Karpas-422 (cell line): Measurements from ENCODE around the gene DTNBP1. TPM values are rescaled to one million over a fixed set of nuclear protein-coding genes. Genes with fewer than 3 reads are reported as not detected.

Source experiments
- DNase-seq: peaks from one replicate; pipeline ENCODE4 v3.0.0-alpha.2; 2015
- H2AFZ ChIP-seq: fragments of 200-600 bp; sonication (generic); 2 replicates; pipeline ENCODE4 v1.6.1; 2014; ENCODE audit warnings: antibody characterized with exemption, low read length, mixed read lengths
- H3K27ac ChIP-seq: fragments of 200-600 bp; sonication (generic); 2 replicates; pipeline ENCODE4 v1.5.1; 2014; ENCODE audit warnings: mild to moderate bottlenecking, low read length, moderate library complexity
- H3K27me3 ChIP-seq: fragments of 200-600 bp; sonication (generic); 2 replicates; pipeline ENCODE4 v1.6.1; 2014; ENCODE audit warnings: low read length, mixed read lengths
- H3K36me3 ChIP-seq: fragments of 200-600 bp; sonication (generic); 2 replicates; pipeline ENCODE4 v1.6.1; 2014; ENCODE audit warnings: low read length, mixed read lengths; ENCODE audit not compliant: insufficient read depth
- H3K4me1 ChIP-seq: fragments of 200-600 bp; sonication (generic); 2 replicates; pipeline ENCODE4 v1.6.1; 2014; ENCODE audit warnings: mild to moderate bottlenecking, low read length, mixed read lengths
- H3K4me2 ChIP-seq: fragments of 200-600 bp; sonication (generic); 2 replicates; pipeline ENCODE4 v1.6.1; 2014; ENCODE audit warnings: low read length, low read depth, mild to moderate bottlenecking; ENCODE audit not compliant: poor library complexity, severe bottlenecking
- H3K4me3 ChIP-seq: fragments of 200-600 bp; sonication (generic); 2 replicates; pipeline ENCODE4 v1.5.1; 2014; ENCODE audit warnings: mild to moderate bottlenecking, antibody characterized with exemption, low read length, mixed read lengths
- H3K79me2 ChIP-seq: fragments of 200-600 bp; sonication (generic); 2 replicates; pipeline ENCODE4 v1.6.1; 2014; ENCODE audit warnings: mild to moderate bottlenecking, low read length, mixed read lengths
- H3K9ac ChIP-seq: fragments of 200-600 bp; sonication (generic); 2 replicates; pipeline ENCODE4 v1.6.0; 2014; ENCODE audit warnings: low read length
- H3K9me2 ChIP-seq: fragments of 200-600 bp; sonication (generic), shearing (Covaris generic); replicated peaks from 2 replicates; pipeline ENCODE4 v1.6.0; 2014; ENCODE audit warnings: mild to moderate bottlenecking, low read length, moderate library complexity; ENCODE audit not compliant: insufficient read depth
- H3K9me3 ChIP-seq: fragments of 300-700, 200-600 bp; sonication (generic); 2 replicates; pipeline ENCODE4 v1.6.1; 2014; ENCODE audit warnings: low read length, mixed read lengths
- H4K20me1 ChIP-seq: fragments of 200-600 bp; sonication (generic); 2 replicates; pipeline ENCODE4 v1.6.1; 2014; ENCODE audit warnings: mild to moderate bottlenecking, antibody characterized with exemption, low read length, low read depth; ENCODE audit not compliant: insufficient read depth
- total RNA-seq: library from RNA; depleted of rRNA; stranded (reverse); fragments of >200 nt; shearing (Covaris generic); gene quantifications from 2 replicates; pipeline ENCODE4 v1.2.3, GENCODE V29; 2014; ENCODE audit warnings: low replicate concordance

The DTNBP1 gene
- total RNA-seq, 1 experiment from 2014 or later: 13.8 TPM

DNA sequence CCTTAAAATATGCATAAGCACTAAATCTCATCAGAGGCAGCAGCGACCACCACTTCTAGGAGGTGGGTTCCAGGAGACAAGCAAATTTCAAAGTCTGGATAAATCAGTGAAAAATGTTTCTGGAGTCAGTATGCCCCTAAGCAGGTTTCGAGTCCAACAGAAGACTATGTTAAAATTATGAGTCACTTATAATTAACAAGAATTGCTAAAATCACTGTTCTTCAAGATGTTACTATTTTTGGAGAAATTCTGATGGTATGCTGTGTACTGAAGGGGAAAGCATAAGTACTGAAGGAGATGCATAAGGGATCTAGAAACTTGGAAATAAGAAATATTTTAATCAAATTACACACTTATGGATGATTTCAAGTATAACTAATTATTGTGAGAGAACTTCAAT lies 58.0 kb downstream of the DTNBP1 start:
- Histone ChIP-seq H3K4me2 (no peak overlapping the region), H3K9me2 (no peaks in the 10 kb centered on the region), H3K27ac (no peak overlapping the region), H3K79me2 (peaks cover 16% of the 10 kb centered on the region), H2AFZ (no peak overlapping the region), H3K4me1 (peaks cover 15% of the 10 kb centered on the region), H4K20me1 (no peaks in the 10 kb centered on the region), H3K9me3 (no peaks in the 10 kb centered on the region), H3K4me3 (no peak overlapping the region), H3K27me3 (no peaks in the 10 kb centered on the region), H3K36me3 (no peaks in the 10 kb centered on the region), H3K9ac (no peak overlapping the region)
- DNase-seq: no peak

DNA sequence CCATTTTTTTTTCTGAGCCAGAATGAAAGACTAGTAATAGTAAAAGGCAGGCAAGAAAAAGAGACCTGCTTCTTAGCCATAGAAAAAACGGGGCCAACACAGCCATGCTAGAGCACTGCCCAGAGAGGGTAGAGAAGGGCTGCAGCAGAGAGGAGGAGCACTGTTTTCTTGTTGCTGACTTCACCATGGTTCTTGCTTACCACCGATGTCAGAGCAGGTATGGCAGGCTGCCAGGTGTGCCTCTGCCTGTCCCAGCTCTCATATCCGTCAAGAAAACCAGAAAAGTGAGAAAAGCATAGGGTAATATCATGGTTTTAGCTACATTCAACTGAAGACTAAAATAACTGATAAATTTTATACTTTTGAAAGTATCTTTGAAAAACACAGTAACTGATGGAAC lies 60.7 kb downstream of the DTNBP1 start:
- no peak overlapping the region for H2AFZ ChIP-seq
- H3K4me1 ChIP-seq: peaks cover 8% of the 10 kb centered on the region
- H3K36me3 ChIP-seq: no peaks in the 10 kb centered on the region
- no peak overlapping the region for H3K4me2 ChIP-seq
- H3K9me2 ChIP-seq: no peaks in the 10 kb centered on the region
- no peaks in the 10 kb centered on the region for H4K20me1 ChIP-seq
- peaks cover 26% of the 10 kb centered on the region for H3K79me2 ChIP-seq
- no peak overlapping the region for H3K9ac ChIP-seq
- no peak overlapping the region for H3K27ac ChIP-seq
- no peaks in the 10 kb centered on the region for H3K9me3 ChIP-seq
- no peak for DNase-seq
- no peak overlapping the region for H3K4me3 ChIP-seq
- H3K27me3 ChIP-seq: no peaks in the 10 kb centered on the region

DNA sequence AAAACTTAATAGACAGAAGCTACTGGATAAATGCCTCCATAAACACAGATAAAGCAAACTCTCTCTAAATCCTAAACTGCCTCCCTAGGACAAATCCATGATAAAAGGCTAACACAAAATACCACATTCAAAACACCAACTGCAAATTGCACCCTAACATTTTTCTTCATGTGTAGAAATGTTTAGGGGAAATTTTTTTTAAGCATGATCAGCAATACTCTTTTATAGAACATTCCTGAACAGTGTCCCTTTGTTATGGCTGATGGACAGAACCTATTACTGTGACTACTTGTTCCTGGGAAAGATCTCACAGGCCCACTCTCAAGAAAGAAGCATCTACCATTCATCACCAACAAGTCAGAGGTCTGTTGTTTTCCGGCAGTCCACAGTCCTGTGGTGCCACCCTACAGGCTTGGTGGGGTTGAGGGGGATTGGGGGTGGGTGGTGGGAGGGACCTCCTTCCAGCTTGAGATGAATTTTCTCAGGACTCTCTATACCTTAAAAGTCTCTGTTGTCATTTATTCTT lies 64.5 kb downstream of the DTNBP1 start:
- no peak for DNase-seq
- no peak overlapping the region for H3K9ac ChIP-seq
- peaks cover 36% of the 10 kb centered on the region for H3K79me2 ChIP-seq
- H3K27me3 ChIP-seq: no peaks in the 10 kb centered on the region
- H3K4me2 ChIP-seq: no peak overlapping the region
- H3K9me2 ChIP-seq: no peaks in the 10 kb centered on the region
- no peak overlapping the region for H3K27ac ChIP-seq
- H2AFZ ChIP-seq: no peak overlapping the region
- H4K20me1 ChIP-seq: no peaks in the 10 kb centered on the region
- peaks cover 5% of the 10 kb centered on the region; the same call in 1 of the 2 replicates for H3K4me1 ChIP-seq
- no peaks in the 10 kb centered on the region for H3K36me3 ChIP-seq
- H3K4me3 ChIP-seq: no peak overlapping the region
- no peaks in the 10 kb centered on the region for H3K9me3 ChIP-seq

GRCh38 chr6:15596186-15596896 lies 66.5 kb downstream of the DTNBP1 start:
- Histone ChIP-seq H3K9me2 (no peaks in the 10 kb centered on the region), H3K79me2 (peaks cover 30% of the 10 kb centered on the region), H3K9ac (no peak overlapping the region), H3K36me3 (no peaks in the 10 kb centered on the region), H3K9me3 (no peaks in the 10 kb centered on the region), H3K4me3 (no peak overlapping the region), H2AFZ (no peak overlapping the region), H3K27ac (no peak overlapping the region), H3K4me1 (peaks cover 11% of the 10 kb centered on the region; the same call in 1 of the 2 replicates), H3K27me3 (no peaks in the 10 kb centered on the region), H4K20me1 (no peaks in the 10 kb centered on the region), H3K4me2 (no peak overlapping the region)
- no peak for DNase-seq

DNA sequence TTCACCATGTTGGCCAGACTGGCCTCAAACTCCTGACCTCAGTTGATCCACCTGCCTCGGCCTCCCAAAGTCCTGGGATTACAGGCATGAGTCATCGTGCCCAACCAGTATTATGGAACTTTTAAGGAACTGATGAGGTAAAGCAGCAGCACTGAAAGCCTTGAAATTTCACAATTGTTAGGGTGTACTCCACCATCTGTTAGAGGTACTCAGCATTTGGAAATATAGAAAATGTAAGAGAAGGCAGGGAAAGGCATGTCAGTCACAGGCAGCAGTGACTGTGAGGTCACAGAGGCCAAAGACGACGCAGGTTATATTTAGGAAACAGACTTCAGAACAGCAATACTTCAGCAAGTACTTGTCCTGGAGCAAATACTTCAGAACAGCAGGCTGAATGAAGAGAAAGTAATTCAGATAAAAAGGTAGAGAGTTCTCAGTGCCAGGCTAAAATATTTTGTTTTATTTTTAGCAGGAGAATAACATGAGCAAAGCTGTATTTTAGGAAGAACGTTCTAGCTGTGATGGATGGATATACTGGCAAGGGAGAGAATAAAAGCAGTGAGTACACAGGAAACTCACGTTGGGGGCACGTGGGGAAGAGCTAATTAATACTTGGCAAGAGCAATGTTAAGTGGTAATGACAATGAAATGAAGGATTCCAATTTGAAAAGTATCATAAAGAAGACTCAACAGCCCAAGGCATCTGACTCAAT lies 67.2 kb downstream of the DTNBP1 start:
- Histone ChIP-seq H3K79me2 (peaks cover 32% of the 10 kb centered on the region), H4K20me1 (no peaks in the 10 kb centered on the region), H3K27me3 (no peaks in the 10 kb centered on the region), H3K4me2 (no peak overlapping the region), H3K9me3 (no peaks in the 10 kb centered on the region), H3K4me1 (peaks cover 11% of the 10 kb centered on the region; the same call in 1 of the 2 replicates), H3K9me2 (no peaks in the 10 kb centered on the region), H3K4me3 (no peak overlapping the region), H3K9ac (no peak overlapping the region), H3K36me3 (no peaks in the 10 kb centered on the region), H3K27ac (no peak overlapping the region), H2AFZ (no peak overlapping the region)
- no peak for DNase-seq

- peaks cover 11% of the 10 kb centered on the region; the same call in 1 of the 2 replicates for H3K4me1 ChIP-seq
- no peak overlapping the region for H3K27ac ChIP-seq
- H3K27me3 ChIP-seq: no peaks in the 10 kb centered on the region
- no peaks in the 10 kb centered on the region for H3K9me2 ChIP-seq
- H4K20me1 ChIP-seq: no peaks in the 10 kb centered on the region
- H2AFZ ChIP-seq: no peak overlapping the region
- no peaks in the 10 kb centered on the region for H3K9me3 ChIP-seq
- no peak for DNase-seq
- peaks cover 38% of the 10 kb centered on the region for H3K79me2 ChIP-seq
- no peak overlapping the region for H3K4me2 ChIP-seq
- no peaks in the 10 kb centered on the region for H3K36me3 ChIP-seq
- H3K9ac ChIP-seq: no peak overlapping the region
- no peak overlapping the region for H3K4me3 ChIP-seq
Measured at GRCh38 chr6:15594512-15595259, 68.1 kb downstream of the DTNBP1 start.

DNA sequence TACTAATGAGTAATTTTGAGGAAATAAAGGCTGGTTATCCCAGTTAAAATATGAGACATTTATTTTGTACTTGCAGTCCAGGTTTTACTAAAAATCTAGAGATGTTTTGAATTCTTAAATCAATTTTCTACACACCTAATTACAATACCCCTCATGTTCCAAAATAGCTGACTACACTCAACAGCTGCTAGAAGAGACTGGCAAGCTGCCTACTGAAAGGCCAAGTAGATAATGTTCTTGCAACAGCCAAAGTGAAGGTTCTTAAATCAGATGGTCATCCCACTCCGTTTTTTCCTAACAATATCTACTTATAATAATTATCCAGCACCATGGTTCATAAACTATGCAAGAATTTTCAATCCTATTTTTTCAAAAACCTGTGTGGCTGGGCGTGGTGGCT lies 69.0 kb downstream of the DTNBP1 start:
- Histone ChIP-seq H3K36me3 (no peaks in the 10 kb centered on the region), H3K4me2 (no peak overlapping the region), H3K27me3 (no peaks in the 10 kb centered on the region), H3K9me3 (no peaks in the 10 kb centered on the region), H3K4me1 (peaks cover 19% of the 10 kb centered on the region), H4K20me1 (no peaks in the 10 kb centered on the region), H3K4me3 (no peak overlapping the region), H3K79me2 (peaks cover 38% of the 10 kb centered on the region), H3K9me2 (no peaks in the 10 kb centered on the region), H2AFZ (no peak overlapping the region), H3K9ac (no peak overlapping the region), H3K27ac (no peak overlapping the region)
- no peak for DNase-seq

DNA sequence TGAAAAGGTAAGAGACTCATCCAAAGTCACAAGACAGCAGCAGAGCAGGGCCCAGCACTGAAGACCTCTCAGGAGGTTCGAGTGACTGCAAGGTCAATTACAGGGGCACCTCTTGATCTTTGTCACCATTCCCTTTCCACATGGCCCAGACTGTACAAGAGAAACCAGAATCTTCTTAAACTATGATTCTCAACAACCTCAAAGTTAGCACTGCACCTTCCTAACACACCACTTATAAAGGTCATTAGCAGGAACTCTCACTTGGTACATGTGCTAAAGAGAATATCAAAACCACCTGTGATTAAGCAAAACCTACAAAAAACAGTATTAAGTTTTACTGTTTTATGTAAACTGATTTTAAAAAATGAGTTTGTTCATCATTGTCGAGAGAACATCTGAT lies 70.2 kb downstream of the DTNBP1 start:
- H4K20me1 ChIP-seq: no peaks in the 10 kb centered on the region

More for the DNA sequence above, 70.2 kb downstream of the DTNBP1 start:
- Histone ChIP-seq H3K9ac (no peak overlapping the region), H3K79me2 (peaks cover 34% of the 10 kb centered on the region), H3K9me2 (no peaks in the 10 kb centered on the region), H3K36me3 (no peaks in the 10 kb centered on the region), H3K27ac (no peak overlapping the region), H3K4me2 (no peak overlapping the region), H2AFZ (no peak overlapping the region), H3K4me1 (peaks cover 19% of the 10 kb centered on the region), H3K9me3 (no peaks in the 10 kb centered on the region), H3K4me3 (no peak overlapping the region), H3K27me3 (no peaks in the 10 kb centered on the region)
- no peak for DNase-seq
